Measurements from ENCODE around the gene EFHC1.
"Not testable (repeated sequence)": the region's sequence is repeated elsewhere in the genome, so short reads cannot be mapped to it uniquely, and the experiment has no call there.

The EFHC1 gene

DNA sequence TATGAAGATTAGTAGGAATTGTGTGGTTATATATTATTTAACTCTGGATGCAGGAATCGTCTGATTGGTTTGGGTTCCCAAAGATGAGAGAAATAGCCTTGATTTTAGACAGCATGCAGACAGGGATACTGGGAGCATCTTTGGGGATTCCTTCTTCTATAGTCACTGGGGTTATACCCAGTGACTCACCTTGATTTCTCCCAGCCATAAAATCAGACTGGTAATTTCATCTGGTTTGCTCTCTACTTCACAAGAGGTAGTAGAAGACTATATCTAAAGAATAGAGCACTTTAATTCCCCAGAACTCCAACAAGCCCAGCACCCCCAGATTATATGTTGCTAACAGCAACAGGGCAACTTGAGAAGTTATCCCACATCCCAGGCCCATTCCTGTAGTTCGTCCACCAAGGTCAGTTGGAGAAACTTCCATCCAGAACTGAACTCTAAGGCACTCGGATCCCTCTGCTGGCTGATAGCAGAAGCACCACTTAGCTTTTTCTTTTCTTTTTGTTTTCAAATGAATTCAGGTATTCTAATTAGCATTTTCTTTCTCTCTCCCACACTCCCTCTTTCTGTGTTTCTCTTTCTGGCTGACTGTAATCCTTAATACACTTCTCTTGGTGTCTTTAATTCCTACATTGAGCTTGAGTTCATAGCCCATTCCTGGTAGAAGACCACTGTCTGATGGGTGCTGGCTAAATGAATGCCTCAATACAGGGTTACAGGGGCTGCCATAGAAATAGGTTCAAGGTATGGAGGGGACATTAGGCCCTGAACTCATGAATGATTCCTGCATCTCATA is 20.4 kb upstream of the EFHC1 start:
- no peak for DNase-seq (ENCODE audit: low read depth)

- DNase-seq (ENCODE audit: low read depth), result no peak
Measured at GRCh38 chr6:52400313-52401041, 19.7 kb upstream of the EFHC1 start.

DNA sequence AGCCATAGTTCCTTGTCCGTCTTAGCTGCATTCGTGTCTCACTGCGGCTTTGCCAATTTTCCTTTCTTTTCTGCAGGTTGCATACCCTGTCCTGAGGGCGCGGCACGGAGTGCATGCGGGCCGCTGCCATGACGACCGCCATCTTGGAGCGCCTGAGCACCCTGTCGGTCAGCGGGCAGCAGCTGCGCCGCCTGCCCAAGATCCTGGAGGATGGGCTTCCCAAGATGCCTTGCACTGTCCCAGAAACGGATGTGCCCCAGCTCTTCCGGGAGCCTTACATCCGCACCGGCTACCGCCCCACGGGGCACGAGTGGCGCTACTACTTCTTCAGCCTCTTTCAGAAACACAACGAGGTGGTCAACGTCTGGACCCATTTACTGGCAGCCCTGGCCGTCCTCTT is 17.1 kb upstream of the EFHC1 start:
- no peak for DNase-seq (ENCODE audit: low read depth)

DNA sequence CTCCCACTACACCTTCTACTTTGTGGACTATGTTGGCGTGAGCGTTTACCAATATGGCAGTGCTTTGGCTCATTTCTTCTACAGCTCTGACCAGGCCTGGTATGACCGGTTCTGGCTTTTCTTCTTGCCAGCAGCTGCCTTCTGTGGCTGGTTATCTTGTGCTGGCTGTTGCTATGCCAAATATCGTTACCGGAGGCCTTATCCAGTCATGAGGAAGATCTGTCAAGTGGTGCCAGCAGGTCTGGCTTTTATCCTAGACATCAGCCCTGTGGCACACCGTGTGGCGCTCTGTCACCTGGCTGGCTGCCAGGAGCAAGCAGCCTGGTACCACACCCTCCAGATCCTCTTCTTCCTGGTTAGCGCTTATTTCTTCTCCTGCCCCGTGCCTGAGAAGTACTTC is 16.5 kb upstream of the EFHC1 start:
- DNase-seq (ENCODE audit: low read depth), result no peak

- no peak for DNase-seq (ENCODE audit: low read depth)
Measured at GRCh38 chr6:52405243-52405642, 14.9 kb upstream of the EFHC1 start.

GRCh38 chr6:52407467-52407866 is 12.7 kb upstream of the EFHC1 start:
- no peak for DNase-seq (ENCODE audit: low read depth)

DNA sequence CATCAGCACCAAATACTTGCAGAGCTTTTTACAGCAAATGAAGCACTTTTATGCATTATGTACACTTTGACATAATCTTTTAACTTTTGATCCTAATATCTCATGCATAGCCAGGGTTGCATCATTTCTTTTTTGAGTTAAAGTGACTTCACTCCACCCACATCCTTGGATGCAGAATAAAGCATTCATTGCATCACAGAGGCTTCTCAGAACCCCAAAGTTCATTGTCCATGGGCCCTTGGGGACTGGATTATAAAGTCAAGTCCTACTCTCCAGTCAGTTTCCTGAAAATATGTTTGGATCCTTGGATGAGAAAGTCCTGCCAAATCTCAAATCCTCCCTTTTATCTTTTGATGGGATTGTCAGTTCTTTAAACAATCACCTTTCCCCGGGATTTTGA is 10.6 kb upstream of the EFHC1 start:
- DNase-seq (ENCODE audit: low read depth), result no peak

DNA sequence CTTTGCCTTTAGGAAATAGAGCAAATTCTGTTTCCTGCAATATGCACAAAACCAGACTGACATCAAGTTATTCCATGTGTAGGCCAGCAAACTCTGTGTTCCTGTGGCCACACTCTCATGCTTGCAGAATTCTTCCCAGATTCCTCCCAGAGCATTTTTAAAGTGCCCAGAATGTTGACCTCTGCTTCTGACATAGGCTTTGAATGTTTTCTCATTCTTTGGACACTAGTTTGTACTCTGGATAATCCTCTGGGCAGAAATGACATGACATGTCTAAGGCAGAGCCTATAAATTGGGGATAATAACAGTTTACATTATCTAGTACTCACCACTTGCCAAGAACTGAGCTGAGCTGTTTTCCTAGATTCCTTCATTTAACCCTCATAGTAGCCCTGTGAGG is 9.2 kb upstream of the EFHC1 start:
- DNase-seq (ENCODE audit: low read depth), result no peak

DNA sequence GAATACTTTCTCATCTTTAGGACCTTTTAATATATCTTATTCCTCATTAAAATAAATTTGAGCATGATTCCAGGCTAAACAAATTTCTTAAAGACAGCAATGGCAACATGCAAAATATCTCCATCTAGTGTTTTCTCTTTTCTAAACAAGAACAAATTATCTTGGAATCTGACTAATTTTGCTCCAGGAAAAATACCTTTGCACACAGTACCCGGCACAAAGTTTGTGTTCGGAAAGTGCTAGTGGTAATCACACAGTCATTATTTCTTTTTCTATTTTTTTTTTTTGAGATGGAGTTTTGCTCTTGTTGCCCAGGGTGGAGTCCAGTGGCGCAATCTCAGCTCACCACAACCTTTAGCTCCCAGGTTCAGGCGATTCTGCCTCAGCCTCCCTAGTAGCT is 8.2 kb upstream of the EFHC1 start:
- no peak for DNase-seq (ENCODE audit: low read depth)

DNA sequence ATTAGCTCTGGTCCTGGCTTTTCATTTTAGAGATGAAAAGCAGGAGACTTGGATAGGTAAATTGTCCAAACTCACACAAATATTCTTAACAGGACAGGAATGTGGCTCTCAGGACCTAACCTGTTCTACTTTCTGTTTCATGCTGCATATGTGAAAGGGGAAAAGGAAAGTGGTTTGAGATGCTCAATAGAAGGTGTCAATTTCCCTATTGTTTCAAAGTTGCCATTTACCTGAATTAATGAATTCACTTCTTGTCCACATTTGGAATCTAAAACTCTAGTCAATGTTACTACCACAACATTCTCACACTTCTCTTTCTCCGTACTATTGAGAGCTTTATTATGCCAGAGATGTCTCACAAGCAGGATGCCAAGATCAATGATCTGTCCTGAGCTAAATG is 4.8 kb upstream of the EFHC1 start:
- DNase-seq (ENCODE audit: low read depth), result no peak

DNA sequence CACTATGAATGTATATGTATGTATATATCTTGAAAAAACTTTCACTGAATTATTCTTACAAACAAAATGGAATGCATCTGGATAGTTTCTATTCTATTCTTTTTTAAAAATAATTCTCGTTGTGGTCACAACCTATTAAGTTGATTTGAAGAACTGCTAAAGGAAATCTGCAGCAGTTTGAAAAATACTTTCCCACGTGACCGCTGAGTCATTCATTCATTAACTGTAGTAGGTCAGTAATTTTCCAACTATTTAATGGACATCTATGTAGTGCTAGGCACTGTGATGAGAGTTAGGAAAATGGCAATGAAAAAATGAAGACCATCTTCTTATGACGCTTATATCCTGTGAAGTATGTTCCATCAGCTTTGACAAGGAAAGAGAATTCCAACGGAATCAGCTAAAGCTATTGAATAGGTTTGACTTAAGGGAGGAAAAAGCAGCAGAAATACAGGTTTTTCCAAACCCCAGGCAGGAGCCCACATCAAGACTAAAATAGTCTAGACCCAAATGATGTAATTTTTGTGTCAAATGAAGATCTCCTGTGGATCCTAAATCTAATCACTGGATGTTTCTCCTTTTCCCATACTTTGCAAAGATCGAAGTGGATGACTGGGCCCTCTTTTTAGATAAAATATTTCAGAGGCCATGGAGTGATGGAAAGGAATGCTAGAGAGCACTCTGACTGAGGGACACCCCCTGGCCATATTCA is 4.1 kb upstream of the EFHC1 start:
- no peak for DNase-seq (ENCODE audit: low read depth)

GRCh38 chr6:52416629-52417151 is 3.5 kb upstream of the EFHC1 start:
- no peak for DNase-seq (ENCODE audit: low read depth)

DNA sequence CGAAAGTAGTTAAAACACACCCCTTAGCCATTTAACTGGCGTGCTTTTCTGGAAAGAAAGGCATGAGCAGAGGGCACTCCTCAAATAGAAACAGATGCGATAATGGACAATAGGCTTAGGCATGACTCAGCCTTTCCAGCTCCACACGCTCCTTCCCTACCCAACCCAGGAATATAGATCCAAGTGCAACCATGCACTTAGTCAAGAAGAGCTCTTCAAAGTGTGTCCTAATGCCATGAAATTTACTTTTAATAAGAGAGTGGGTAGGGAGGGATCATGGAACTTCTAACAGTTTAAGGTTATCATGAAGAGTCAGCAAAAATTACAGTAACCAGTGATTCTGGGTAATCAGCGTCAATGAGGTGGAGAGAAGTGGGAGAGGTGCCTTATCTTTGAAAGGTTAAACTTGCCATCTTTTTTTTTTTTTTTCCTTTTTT is 2.4 kb upstream of the EFHC1 start:
- DNase-seq (ENCODE audit: low read depth), result no peak

GRCh38 chr6:52418606-52419005 is 1.5 kb upstream of the EFHC1 start:
- DNase-seq (ENCODE audit: low read depth), result no peak

DNA sequence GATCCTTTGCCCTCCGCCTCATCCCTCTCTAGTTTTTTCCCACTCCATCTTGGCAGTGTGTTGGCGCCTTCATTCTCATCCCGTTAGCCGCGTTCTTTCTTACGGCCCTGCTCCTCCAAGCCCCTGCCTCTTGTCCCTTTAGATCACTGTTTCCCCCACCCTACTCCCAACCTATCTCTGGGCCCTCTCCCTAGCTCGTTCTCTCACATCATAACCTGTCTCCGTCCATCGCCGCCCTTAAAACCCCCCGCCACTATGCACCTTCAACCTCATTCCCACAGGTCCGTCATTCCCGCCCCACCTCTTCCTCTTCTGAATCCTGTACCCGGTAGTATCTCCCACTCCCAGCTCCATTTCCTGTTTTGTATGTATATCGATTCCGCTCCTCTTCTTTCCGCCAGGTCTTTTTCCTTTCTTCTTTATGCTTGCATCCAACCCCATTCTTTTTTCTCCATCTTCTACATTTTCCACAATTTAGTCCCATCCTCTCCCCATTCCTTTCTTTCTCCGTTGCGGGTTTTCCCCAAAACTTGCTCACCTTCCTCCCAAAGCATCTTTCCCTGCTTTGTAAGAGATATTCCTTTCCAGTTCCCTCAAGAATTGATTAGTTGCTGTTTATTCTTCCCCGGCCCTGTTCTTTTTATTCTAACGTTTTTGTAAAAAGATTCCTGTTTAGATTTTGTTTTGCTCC is 671 bp downstream of the EFHC1 start:
- DNase-seq (ENCODE audit: low read depth), result no peak

- DNase-seq (ENCODE audit: low read depth), result no peak
Measured at GRCh38 chr6:52422156-52422555, 2.0 kb downstream of the EFHC1 start.

- no peak for DNase-seq (ENCODE audit: low read depth)
Measured at GRCh38 chr6:52423448-52423847, 3.3 kb downstream of the EFHC1 start.

- no peak for DNase-seq (ENCODE audit: low read depth)
Measured at GRCh38 chr6:52423971-52424381, 3.8 kb downstream of the EFHC1 start.

DNA sequence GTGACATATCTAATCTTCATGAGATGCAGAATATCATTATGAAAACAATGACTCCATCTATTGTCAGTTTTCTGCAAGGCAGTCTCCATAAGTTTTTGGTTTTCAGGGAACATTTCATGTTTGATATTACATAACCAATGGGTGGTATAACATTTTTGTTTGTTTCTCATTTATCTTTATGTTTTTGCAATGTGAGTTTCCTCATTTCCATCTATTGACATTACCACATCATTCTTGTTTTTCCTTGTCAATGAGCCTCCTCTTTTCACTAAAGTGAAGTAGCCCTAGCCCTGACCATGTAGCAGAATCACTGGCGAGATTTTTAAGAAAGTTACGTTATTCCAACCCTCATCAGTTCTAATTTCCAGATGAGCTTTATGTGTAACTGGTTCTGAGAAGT is 4.4 kb downstream of the EFHC1 start:
- DNase-seq (ENCODE audit: low read depth), result no peak

DNA sequence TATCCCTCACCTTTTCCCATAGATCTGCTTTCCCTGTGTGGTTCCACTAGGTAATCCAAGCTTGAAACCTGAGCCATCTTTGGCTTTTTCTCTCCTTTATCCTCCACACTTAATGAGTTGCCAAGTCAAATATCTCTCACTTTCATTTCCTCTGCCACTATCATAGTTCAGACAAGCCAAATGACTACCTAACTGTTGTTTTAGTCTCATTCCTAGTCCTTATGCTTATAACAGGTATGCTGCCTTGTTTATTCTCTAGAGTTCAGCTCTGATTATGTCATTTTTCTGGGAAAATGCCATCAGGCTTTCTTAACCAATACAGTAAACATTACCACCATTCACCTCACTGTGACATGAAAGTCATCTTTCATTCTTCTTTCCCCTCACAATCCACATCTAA is 6.5 kb downstream of the EFHC1 start:
- DNase-seq (ENCODE audit: low read depth), result no peak

GRCh38 chr6:52433294-52433693 is 13.2 kb downstream of the EFHC1 start:
- DNase-seq (ENCODE audit: low read depth), result not testable (repeated sequence)

- no peak for DNase-seq (ENCODE audit: low read depth)
Measured at GRCh38 chr6:52435345-52435744, 15.2 kb downstream of the EFHC1 start.
